Measurements from ENCODE around the gene KCTD10.
"Not testable (repeated sequence)": the region's sequence is repeated elsewhere in the genome, so short reads cannot be mapped to it uniquely, and the experiment has no call there.

KCTD10 gene

DNA sequence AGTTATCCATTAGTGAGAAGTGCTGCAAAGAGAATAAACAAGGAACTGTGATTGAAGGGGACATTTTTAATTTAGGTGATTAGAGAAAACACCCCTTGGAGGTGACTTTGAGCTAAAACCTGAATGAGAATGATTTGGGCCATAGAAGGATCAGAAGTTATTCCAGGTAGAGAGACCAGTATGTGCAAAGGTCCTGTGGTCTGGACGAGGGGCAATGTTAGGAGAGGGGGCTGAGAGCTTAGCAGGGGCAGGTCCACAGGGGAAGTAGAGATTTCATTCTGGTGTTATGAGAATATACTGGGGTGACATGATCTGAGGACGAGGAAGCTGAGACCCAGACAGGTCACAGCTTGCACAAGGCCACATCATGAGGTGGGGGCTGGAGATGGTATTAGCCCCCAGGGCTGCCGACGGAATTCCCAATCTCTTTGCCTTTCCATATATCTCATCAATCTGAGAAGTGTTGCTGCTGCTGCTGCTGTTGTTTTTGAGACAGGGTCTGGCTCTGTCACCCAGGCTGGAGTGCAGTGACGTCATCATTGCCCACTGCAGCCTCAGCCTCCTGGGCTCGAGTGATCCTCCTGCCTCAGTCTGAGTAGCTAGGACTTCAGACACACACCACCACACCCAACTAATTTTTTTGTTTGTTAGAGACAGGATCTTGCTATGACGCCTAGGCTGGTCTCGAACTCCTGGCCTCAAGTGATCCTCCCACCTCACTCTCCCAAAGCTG is 55.6 kb downstream of the KCTD10 start:
- Histone ChIP-seq H3K27ac (replicated peaks) (no peak overlapping the region), H3K4me3 (replicated peaks; ENCODE audit: insufficient read depth, low read length) (no peak overlapping the region), H3K27me3 (ENCODE audit: insufficient read depth, poor library complexity, severe bottlenecking) (no peaks in the 10 kb centered on the region)
- DNase-seq (ENCODE audit: low read depth in 1 of 2, low spot score in 1 of 2): no peak
- TF ChIP-seq REST (IDR thresholded peaks at IDR 0.05; ENCODE audit: insufficient replicate concordance, low read depth) (no peak), GABPA (IDR thresholded peaks at IDR 0.05; ENCODE audit: low read depth) (no peak), SPI1 (IDR thresholded peaks at IDR 0.05; ENCODE audit: borderline replicate concordance, low read depth) (no peak), POLR2AphosphoS5 (IDR thresholded peaks at IDR 0.05; ENCODE audit: low read depth) (no peak)
- TF ChIP-seq, protein P1, sequence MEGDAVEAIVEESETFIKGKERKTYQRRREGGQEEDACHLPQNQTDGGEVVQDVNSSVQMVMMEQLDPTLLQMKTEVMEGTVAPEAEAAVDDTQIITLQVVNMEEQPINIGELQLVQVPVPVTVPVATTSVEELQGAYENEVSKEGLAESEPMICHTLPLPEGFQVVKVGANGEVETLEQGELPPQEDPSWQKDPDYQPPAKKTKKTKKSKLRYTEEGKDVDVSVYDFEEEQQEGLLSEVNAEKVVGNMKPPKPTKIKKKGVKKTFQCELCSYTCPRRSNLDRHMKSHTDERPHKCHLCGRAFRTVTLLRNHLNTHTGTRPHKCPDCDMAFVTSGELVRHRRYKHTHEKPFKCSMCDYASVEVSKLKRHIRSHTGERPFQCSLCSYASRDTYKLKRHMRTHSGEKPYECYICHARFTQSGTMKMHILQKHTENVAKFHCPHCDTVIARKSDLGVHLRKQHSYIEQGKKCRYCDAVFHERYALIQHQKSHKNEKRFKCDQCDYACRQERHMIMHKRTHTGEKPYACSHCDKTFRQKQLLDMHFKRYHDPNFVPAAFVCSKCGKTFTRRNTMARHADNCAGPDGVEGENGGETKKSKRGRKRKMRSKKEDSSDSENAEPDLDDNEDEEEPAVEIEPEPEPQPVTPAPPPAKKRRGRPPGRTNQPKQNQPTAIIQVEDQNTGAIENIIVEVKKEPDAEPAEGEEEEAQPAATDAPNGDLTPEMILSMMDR (IDR thresholded peaks at IDR 0.05; ENCODE audit: insufficient read depth, low read length): no peak

GRCh38 chr12:109418848-109419480 is 58.1 kb downstream of the KCTD10 start:
- H3K4me3 ChIP-seq (replicated peaks; ENCODE audit: insufficient read depth, low read length): no peak overlapping the region
- H3K27ac ChIP-seq (replicated peaks): no peak overlapping the region
- TF ChIP-seq SPI1 (IDR thresholded peaks at IDR 0.05; ENCODE audit: borderline replicate concordance, low read depth): no peak
- no peak for TF ChIP-seq POLR2AphosphoS5 (IDR thresholded peaks at IDR 0.05; ENCODE audit: low read depth)
- no peak for TF ChIP-seq REST (IDR thresholded peaks at IDR 0.05; ENCODE audit: insufficient replicate concordance, low read depth)
- TF ChIP-seq GABPA (IDR thresholded peaks at IDR 0.05; ENCODE audit: low read depth): no peak
- TF ChIP-seq, protein P1 (IDR thresholded peaks at IDR 0.05; ENCODE audit: insufficient read depth, low read length): no peak
- no peaks in the 10 kb centered on the region for H3K27me3 ChIP-seq (ENCODE audit: insufficient read depth, poor library complexity, severe bottlenecking)
- DNase-seq (ENCODE audit: low read depth in 1 of 2, low spot score in 1 of 2): no peak

GRCh38 chr12:109406147-109406546 is 71.0 kb downstream of the KCTD10 start:
- DNase-seq (ENCODE audit: low read depth in 1 of 2, low spot score in 1 of 2); H3K27ac ChIP-seq (replicated peaks); H3K4me3 ChIP-seq (replicated peaks; ENCODE audit: insufficient read depth, low read length); H3K27me3 ChIP-seq (ENCODE audit: insufficient read depth, poor library complexity, severe bottlenecking): not testable (repeated sequence)

DNA sequence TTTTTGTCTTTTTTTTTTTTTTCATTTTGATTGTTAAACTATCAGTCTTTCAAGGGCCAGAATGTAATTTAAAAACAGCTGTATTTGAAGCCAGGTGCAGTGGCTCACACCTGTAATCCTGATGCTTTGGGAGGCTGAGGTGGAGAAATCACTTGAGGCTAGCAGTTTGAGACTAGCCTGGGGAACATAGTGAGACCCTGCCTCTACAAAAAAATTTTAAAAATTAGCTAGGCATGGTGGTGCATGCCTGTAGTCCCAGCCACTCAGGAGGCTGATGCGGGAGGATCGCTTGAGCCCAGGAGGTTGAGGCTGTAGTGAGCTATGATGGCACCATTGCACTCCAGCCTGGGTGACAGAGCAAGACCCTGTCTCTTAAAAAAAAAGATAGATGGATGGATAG is 72.3 kb downstream of the KCTD10 start:
- H3K4me3 ChIP-seq (replicated peaks; ENCODE audit: insufficient read depth, low read length); H3K27me3 ChIP-seq (ENCODE audit: insufficient read depth, poor library complexity, severe bottlenecking); DNase-seq (ENCODE audit: low read depth in 1 of 2, low spot score in 1 of 2); H3K27ac ChIP-seq (replicated peaks): not testable (repeated sequence)

All from HL-60 (cell line).